LNCaP clone FGC (cell line): ENCODE results near the gene ITFG1.
A peak's percentile ranks its signal among the peaks of the same experiment; 100 is the strongest.
"Not testable (repeated sequence)": the region's sequence is repeated elsewhere in the genome, so short reads cannot be mapped to it uniquely, and the experiment has no call there.

Experiments
- DNase-seq: peaks from one replicate; pipeline ENCODE4 v3.0.0-alpha.2; 2011; ENCODE audit warnings: low read depth
- H3K4me3 ChIP-seq: 2 replicates; pipeline ENCODE4 v1.5.1; 2011; ENCODE audit warnings: mild to moderate bottlenecking, low read depth, low read length, control low read depth
- TF ChIP-seq, protein P1 (sequence below): IDR thresholded peaks from 2 replicates; pipeline ENCODE4 v1.5.1; 2012; ENCODE audit warnings: mild to moderate bottlenecking; ENCODE audit not compliant: control insufficient read depth, insufficient read depth; ENCODE audit errors: extremely low read depth

The ITFG1 gene

DNA sequence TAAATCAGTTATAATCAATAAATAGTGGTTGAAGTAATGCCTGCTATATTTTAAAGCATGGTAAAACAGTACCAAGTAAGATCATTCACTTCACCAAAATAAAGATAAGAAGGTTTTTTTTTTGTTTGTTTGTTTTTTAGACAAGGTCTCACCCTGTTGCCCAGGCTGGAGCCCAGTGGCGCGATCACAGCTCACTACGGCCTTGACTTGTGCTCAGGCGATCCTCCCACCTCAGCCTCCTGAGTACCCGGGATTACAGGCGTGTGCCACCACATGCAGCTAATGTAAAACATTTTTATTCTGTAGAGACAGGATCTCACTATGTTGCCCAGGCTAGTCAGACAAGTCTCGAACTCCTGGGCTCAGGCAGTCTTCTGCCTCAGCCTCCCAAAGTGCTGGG lies 232.6 kb downstream of the ITFG1 start:
- TF ChIP-seq, protein P1, sequence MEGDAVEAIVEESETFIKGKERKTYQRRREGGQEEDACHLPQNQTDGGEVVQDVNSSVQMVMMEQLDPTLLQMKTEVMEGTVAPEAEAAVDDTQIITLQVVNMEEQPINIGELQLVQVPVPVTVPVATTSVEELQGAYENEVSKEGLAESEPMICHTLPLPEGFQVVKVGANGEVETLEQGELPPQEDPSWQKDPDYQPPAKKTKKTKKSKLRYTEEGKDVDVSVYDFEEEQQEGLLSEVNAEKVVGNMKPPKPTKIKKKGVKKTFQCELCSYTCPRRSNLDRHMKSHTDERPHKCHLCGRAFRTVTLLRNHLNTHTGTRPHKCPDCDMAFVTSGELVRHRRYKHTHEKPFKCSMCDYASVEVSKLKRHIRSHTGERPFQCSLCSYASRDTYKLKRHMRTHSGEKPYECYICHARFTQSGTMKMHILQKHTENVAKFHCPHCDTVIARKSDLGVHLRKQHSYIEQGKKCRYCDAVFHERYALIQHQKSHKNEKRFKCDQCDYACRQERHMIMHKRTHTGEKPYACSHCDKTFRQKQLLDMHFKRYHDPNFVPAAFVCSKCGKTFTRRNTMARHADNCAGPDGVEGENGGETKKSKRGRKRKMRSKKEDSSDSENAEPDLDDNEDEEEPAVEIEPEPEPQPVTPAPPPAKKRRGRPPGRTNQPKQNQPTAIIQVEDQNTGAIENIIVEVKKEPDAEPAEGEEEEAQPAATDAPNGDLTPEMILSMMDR: no peak
- H3K4me3 ChIP-seq: no peak overlapping the region
- DNase-seq: no peak

DNA sequence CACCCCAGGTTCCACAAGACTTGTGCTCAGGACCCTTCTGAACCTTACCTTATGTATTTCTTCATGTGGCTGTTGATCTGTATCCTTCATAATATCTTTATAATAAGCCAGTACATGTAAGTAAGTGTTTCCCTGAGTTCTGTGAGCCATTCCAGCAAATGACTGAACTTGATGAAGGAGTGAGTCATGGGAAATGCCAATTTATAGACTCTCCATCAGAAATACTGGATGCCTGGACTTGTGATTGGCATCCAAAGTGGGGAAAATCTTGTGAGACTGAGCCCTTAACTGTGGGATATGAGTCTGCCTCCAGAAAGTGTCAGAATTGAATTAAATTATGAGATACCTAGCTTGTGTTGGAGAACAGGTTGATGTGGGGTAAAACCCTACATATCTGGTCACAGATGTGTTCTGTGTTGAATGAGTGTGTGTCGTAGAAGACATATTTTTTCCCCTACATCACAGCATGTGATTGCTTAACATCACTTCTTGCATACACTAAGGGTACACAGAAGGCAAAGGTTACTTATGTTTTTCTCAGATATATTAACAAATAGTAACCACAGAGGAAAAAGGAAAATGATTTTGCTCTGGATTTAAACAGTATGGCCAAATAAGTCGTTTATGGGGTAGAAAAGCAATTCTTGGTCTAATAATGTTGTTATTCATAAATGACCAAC lies 247.0 kb downstream of the ITFG1 start:
- TF ChIP-seq, protein P1: no peak
- no peak for DNase-seq

DNA sequence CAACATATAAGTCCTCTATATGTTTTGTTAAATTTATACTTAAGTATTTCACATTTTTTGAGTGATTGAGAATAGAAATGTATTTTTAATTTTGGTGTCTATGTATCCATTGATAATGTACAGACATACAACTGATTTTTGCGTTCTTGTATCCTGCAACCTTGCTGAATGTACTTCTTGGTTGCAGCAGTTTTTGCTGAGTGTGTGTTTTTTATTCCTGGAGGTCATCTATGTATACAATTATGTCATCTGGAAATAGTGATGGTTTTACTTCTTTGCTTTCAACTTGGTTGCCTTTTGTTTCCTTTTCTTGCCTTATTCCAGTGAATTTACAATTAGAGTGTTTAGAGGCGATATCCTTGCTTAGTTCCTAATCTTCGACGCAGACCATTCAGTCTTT lies 249.6 kb downstream of the ITFG1 start:
- H3K4me3 ChIP-seq: no peak overlapping the region
- DNase-seq: no peak

More for the DNA sequence above, 247.0 kb downstream of the ITFG1 start:
- H3K4me3 ChIP-seq: no peak overlapping the region

DNA sequence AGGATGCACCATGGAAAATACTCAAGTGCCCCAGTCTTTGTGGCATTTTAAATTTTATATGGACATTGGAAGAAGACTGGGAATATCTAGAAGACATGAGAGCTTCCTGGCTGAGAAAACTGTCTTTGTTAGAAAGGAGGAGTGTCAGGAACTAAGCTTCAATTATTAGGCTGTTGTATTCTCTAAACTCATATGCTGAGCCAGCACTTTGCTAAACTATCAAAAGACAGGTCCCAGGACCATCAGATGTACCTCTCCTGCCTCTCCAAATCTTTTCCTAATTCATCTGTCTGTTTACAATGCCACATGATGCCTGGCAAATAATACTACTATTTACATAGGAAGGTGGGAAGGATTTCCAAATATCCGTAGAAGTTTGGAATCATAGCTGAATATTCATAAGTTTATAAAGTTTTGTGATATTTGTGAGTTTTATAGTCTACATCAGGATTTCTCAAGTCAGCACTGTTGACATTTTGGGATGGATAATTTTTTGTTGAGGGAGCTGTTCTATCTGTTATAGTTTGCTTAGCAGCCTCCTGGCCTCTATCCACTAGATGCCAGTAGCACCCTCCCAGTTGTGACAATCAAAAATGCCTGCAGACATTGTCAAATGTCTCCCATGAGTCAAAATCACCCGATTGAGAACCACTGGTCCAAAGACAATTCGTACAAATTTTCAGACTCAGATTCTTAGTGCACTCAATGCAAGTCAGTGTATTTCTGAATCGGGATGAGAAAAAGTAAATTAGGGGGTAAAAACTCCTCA lies 255.9 kb downstream of the ITFG1 start:
- peak; percentile 11 for DNase-seq
- TF ChIP-seq, protein P1: peak; percentile 59
- no peak overlapping the region for H3K4me3 ChIP-seq

More for the DNA sequence above, 249.6 kb downstream of the ITFG1 start:
- TF ChIP-seq, protein P1: no peak

DNA sequence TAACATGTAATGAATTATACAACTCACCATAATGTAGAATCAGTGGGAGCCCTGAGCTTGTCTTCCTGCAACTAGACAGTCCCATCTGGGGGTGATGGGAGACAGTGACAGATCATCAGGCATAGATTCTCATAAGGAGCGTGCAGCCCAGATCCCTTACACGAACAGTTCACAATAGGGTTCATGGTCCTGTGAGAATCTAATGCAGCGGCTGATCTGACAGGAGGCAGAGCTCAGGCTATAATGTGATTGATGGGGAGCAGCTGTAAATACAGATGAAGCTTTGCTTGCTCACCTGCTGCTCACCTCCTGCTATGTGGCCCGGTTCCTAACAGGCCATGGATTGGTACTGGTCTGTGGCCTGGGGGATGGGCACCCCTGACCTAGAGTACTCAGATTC lies 257.4 kb downstream of the ITFG1 start:
- not testable (repeated sequence) for H3K4me3 ChIP-seq, DNase-seq

DNA sequence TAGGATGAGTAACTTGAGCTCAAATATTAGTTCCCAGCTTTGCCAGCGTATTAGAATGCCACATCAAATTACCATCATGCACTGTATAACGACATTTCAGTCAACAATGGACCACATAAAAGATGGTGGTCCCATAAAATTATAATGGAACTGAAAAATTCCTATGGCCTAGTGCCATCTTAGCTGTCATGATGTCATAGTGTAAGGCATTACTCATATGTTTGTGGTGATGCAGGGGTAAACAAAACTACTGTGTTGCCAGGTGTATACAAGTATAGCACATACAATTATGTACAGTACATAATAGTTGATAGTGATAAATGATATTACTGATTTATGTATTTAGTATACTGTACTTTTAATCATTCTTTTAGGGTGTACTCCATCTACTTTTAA lies 262.7 kb downstream of the ITFG1 start:
- no peak overlapping the region for H3K4me3 ChIP-seq
- DNase-seq: no peak
- TF ChIP-seq, protein P1: no peak

DNA sequence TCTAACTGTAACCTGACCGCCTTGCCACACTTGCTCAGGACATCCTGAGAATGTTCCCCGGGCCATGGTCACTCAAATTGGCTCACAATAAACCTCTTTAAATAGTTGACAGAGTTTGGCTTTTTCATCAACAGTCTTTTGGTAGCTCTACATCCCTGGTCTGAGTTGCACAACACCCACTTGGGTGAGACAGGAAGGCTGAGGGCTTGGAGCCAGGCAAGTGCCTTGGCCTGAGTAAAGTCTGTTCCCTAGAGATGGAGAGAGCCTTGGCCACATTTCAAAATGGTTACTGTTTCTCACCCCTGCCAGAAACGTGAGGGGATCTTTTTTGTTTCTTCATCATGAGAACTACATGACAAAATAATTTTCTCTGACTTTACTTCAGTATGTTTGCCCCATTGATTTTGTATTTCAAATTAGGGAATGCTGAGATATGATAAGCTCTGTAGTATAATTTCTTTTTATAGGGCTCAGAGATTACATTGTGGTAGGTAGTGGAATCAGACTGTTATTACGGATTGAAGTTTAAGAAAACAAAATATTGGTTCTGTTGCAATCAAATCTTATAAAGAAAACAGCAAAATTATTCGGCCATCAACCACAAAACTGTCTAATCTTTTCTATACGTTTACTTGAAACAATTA lies 263.2 kb downstream of the ITFG1 start:
- no peak for DNase-seq

More for the DNA sequence above, 263.2 kb downstream of the ITFG1 start:
- TF ChIP-seq, protein P1: no peak
- H3K4me3 ChIP-seq: no peak overlapping the region
